ENCODE measurements around the gene MGAT5. TPM values are rescaled to one million over a fixed set of nuclear protein-coding genes. Genes with fewer than 3 reads are reported as not detected.
A peak's percentile ranks its signal among the peaks of the same experiment; 100 is the strongest.

Gene MGAT5
- total RNA-seq, 2 experiments from 2014 or later = 11.6 to 13.0 TPM

DNA sequence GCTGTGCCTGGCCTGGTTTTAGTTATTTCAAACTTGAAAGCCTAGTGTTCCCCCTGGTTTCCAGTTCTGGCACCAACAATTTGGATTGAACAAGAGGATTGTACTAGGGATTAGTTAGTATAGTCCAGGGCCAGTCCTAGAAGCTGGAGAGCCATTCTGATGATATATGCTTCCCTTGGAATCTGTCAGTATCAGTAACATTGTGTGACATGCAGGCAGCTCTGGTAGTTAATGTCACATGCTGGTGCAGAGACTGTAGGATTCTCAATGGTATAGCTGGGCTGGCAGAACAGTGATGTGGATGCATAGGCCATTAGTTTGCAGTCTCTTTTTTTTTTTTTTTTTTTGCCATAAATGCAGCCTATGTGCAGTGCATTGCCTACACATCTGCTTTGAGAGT is 3.6 kb downstream of the MGAT5 start:
- Mint-ChIP-seq H3K4me1 (ENCODE audit: low read depth) (peaks cover 85% of the 10 kb centered on the region), H3K4me3 (no peak overlapping the region), H3K36me3 (ENCODE audit: low read depth) (peaks cover 11% of the 10 kb centered on the region), H3K27ac (no peak overlapping the region), H3K27me3 (ENCODE audit: low read depth) (peaks cover 2% of the 10 kb centered on the region), H3K9me3 (no peaks in the 10 kb centered on the region)
- intact Hi-C loops (cut with micrococcal nuclease) = no loop called here
- CTCF ChIA-PET = interaction anchor here (1.1 kb wide), 1 partner anchor 194 kb away, joined by 3 read pairs; no protein-coding TSS in a partner anchor
- no peak for DNase-seq

- H3K27ac Mint-ChIP-seq = peak overlapping the region; percentile 25
Observed at GRCh38 chr2:134257965-134258683, 4.3 kb downstream of the MGAT5 start.

GRCh38 chr2:134258684-134259388 is 5.0 kb downstream of the MGAT5 start:
- Mint-ChIP-seq H3K27ac (peak overlapping the region; percentile 25), H3K4me1 (ENCODE audit: low read depth) (peaks cover 80% of the 10 kb centered on the region), H3K27me3 (ENCODE audit: low read depth) (peaks cover 2% of the 10 kb centered on the region), H3K9me3 (no peaks in the 10 kb centered on the region), H3K36me3 (ENCODE audit: low read depth) (peaks cover 10% of the 10 kb centered on the region), H3K4me3 (no peak overlapping the region)
- DNase-seq = peak; percentile 70
- CTCF ChIA-PET = no interaction called here
- intact Hi-C loops (cut with micrococcal nuclease) = loop anchor here (1.0 kb wide), 2 partner anchors 9 to 24 kb away; no protein-coding TSS in a partner anchor

More at GRCh38 chr2:134257965-134258683, 4.3 kb downstream of the MGAT5 start:
- intact Hi-C loops (cut with micrococcal nuclease) = loop anchor here (1.0 kb wide), 2 partner anchors 8 to 25 kb away; no protein-coding TSS in a partner anchor
- Mint-ChIP-seq H3K4me3 (no peak overlapping the region), H3K4me1 (ENCODE audit: low read depth) (peaks cover 86% of the 10 kb centered on the region), H3K9me3 (no peaks in the 10 kb centered on the region), H3K36me3 (ENCODE audit: low read depth) (peaks cover 11% of the 10 kb centered on the region), H3K27me3 (ENCODE audit: low read depth) (peaks cover 2% of the 10 kb centered on the region)
- DNase-seq = no peak
- CTCF ChIA-PET = interaction anchor here (1.1 kb wide), 1 partner anchor 193 kb away, joined by 3 read pairs; no protein-coding TSS in a partner anchor

DNA sequence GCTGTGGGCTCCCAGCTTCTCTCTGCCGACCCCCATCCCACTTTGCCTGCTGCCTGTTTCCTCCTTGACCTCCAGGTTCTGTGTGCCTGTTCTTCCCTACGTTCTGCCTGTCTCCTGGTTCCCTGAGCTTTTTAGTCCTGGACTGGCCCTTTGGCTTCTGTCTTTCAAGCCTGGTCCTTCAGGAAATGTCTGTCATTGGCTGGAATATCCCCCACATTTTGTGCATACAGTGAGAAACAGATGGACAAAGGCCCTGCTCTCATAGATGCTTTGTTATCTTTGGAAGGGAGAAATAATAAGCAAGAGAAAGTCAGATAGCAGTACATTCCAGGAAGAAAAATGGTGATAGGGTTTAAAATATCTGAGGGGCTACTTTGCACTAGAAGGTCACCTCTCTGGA is 5.7 kb downstream of the MGAT5 start:
- Mint-ChIP-seq H3K27me3 (ENCODE audit: low read depth) (peaks cover 2% of the 10 kb centered on the region), H3K9me3 (no peaks in the 10 kb centered on the region), H3K27ac (no peak overlapping the region), H3K4me3 (no peak overlapping the region), H3K36me3 (ENCODE audit: low read depth) (peaks cover 7% of the 10 kb centered on the region), H3K4me1 (ENCODE audit: low read depth) (peaks cover 74% of the 10 kb centered on the region)
- intact Hi-C loops (cut with micrococcal nuclease) = no loop called here
- DNase-seq = no peak
- CTCF ChIA-PET = no interaction called here

DNA sequence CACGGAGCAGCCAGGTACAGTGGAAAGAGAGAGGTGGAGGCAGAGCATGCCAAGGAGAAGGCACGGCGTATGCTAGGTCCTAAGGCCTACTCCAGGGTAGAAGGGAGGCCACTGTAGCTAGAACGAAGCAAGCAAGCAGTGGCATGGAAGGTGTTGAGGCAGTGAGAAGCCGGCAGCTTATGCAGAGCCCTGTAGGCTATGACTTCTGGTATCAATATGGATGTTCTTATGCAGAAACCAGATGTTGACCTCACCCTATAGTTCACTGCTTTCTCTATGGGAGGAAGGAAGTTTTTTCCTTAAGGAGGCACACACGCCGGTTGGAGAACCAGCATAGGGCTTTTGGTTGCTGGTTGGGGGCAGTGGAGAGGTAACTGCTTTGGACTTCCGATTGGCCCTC is 6.1 kb downstream of the MGAT5 start:
- Mint-ChIP-seq H3K27me3 (ENCODE audit: low read depth) (peaks cover 2% of the 10 kb centered on the region), H3K27ac (no peak overlapping the region), H3K36me3 (ENCODE audit: low read depth) (peaks cover 3% of the 10 kb centered on the region), H3K9me3 (no peaks in the 10 kb centered on the region), H3K4me1 (ENCODE audit: low read depth) (peaks cover 71% of the 10 kb centered on the region), H3K4me3 (no peak overlapping the region)
- intact Hi-C loops (cut with micrococcal nuclease) = no loop called here
- CTCF ChIA-PET = interaction anchor here (0.7 to 2.7 kb wide), 2 partner anchors 14 to 76 kb away, joined by 3 to 14 read pairs; no protein-coding TSS in a partner anchor
- no peak for DNase-seq

- H3K4me1 Mint-ChIP-seq (ENCODE audit: low read depth) = peaks cover 68% of the 10 kb centered on the region
- intact Hi-C loops (cut with micrococcal nuclease) = loop anchor here (1.0 kb wide), 1 partner anchor 9 kb away; no protein-coding TSS in a partner anchor
- no peak for DNase-seq
- CTCF ChIA-PET = interaction anchor here (2.7 kb wide), 1 partner anchor 15 kb away, joined by 14 read pairs; no protein-coding TSS in a partner anchor
- no peaks in the 10 kb centered on the region for H3K27me3 Mint-ChIP-seq (ENCODE audit: low read depth)
- no peak overlapping the region for H3K27ac Mint-ChIP-seq
- no peaks in the 10 kb centered on the region for H3K9me3 Mint-ChIP-seq
- H3K4me3 Mint-ChIP-seq = no peak overlapping the region
- H3K36me3 Mint-ChIP-seq (ENCODE audit: low read depth) = peaks cover under 1% of the 10 kb centered on the region
Observed at GRCh38 chr2:134260713-134261112, 6.8 kb downstream of the MGAT5 start.

- Mint-ChIP-seq H3K36me3 (ENCODE audit: low read depth) (no peaks in the 10 kb centered on the region), H3K27me3 (ENCODE audit: low read depth) (no peaks in the 10 kb centered on the region), H3K4me3 (no peak overlapping the region), H3K4me1 (ENCODE audit: low read depth) (peaks cover 66% of the 10 kb centered on the region), H3K27ac (no peak overlapping the region), H3K9me3 (no peaks in the 10 kb centered on the region)
- DNase-seq = peak; percentile 43
- intact Hi-C loops (cut with micrococcal nuclease) = loop anchor here (1.0 kb wide), 1 partner anchor 10 kb away; no protein-coding TSS in a partner anchor
- CTCF ChIA-PET = interaction anchor here (0.6 to 2.7 kb wide), 4 partner anchors 16 to 150 kb away, joined by 3 to 14 read pairs (median 4); no protein-coding TSS in a partner anchor
Observed at GRCh38 chr2:134261398-134262131, 7.7 kb downstream of the MGAT5 start.

- Mint-ChIP-seq H3K36me3 (ENCODE audit: low read depth) (no peaks in the 10 kb centered on the region), H3K4me1 (ENCODE audit: low read depth) (peaks cover 61% of the 10 kb centered on the region), H3K27me3 (ENCODE audit: low read depth) (no peaks in the 10 kb centered on the region), H3K27ac (no peak overlapping the region), H3K4me3 (no peak overlapping the region), H3K9me3 (no peaks in the 10 kb centered on the region)
- CTCF ChIA-PET = interaction anchor here (1.2 to 2.7 kb wide), 2 partner anchors 17 to 144 kb away, joined by 3 to 14 read pairs; no protein-coding TSS in a partner anchor
- DNase-seq = no peak
- intact Hi-C loops (cut with micrococcal nuclease) = no loop called here
Observed at GRCh38 chr2:134262684-134263083, 8.8 kb downstream of the MGAT5 start.

- no peak for DNase-seq
- Mint-ChIP-seq H3K27me3 (ENCODE audit: low read depth) (no peaks in the 10 kb centered on the region), H3K4me1 (ENCODE audit: low read depth) (peaks cover 33% of the 10 kb centered on the region), H3K27ac (no peak overlapping the region), H3K36me3 (ENCODE audit: low read depth) (peaks cover 18% of the 10 kb centered on the region), H3K9me3 (no peaks in the 10 kb centered on the region), H3K4me3 (no peak overlapping the region)
- CTCF ChIA-PET = no interaction called here
- intact Hi-C loops (cut with micrococcal nuclease) = no loop called here
Observed at GRCh38 chr2:134268265-134268664, 14.4 kb downstream of the MGAT5 start.

- no peaks in the 10 kb centered on the region for H3K27me3 Mint-ChIP-seq (ENCODE audit: low read depth)
- H3K36me3 Mint-ChIP-seq (ENCODE audit: low read depth) = peaks cover 19% of the 10 kb centered on the region
- H3K4me3 Mint-ChIP-seq = no peak overlapping the region
- peaks cover 33% of the 10 kb centered on the region for H3K4me1 Mint-ChIP-seq (ENCODE audit: low read depth)
- H3K9me3 Mint-ChIP-seq = no peaks in the 10 kb centered on the region
- no peak overlapping the region for H3K27ac Mint-ChIP-seq
- intact Hi-C loops (cut with micrococcal nuclease) = no loop called here
- CTCF ChIA-PET = no interaction called here
- DNase-seq = no peak
Observed at GRCh38 chr2:134269230-134269629, 15.4 kb downstream of the MGAT5 start.

GRCh38 chr2:134269972-134270735 is 16.3 kb downstream of the MGAT5 start:
- H3K36me3 Mint-ChIP-seq (ENCODE audit: low read depth) = peaks cover 22% of the 10 kb centered on the region
- intact Hi-C loops (cut with micrococcal nuclease) = no loop called here
- peaks cover 33% of the 10 kb centered on the region for H3K4me1 Mint-ChIP-seq (ENCODE audit: low read depth)
- H3K9me3 Mint-ChIP-seq = no peaks in the 10 kb centered on the region
- H3K4me3 Mint-ChIP-seq = no peak overlapping the region
- CTCF ChIA-PET = interaction anchor here (0.6 to 1.1 kb wide), 2 partner anchors 25 to 174 kb away, joined by 3 read pairs; no protein-coding TSS in a partner anchor
- no peak overlapping the region for H3K27ac Mint-ChIP-seq
- DNase-seq = no peak
- no peaks in the 10 kb centered on the region for H3K27me3 Mint-ChIP-seq (ENCODE audit: low read depth)

Data from activated naive CD4-positive, alpha-beta T cell treated with anti-CD3 and anti-CD28 coated beads for 36 hours (primary cell).